Stomach (tissue), 4 donors: Measurements from ENCODE around the gene SLC4A2.

Experiments used
- CTCF ChIP-seq, 7 experiments: fragments of 450-650 bp in 4 of 7; fragments of 200-600 bp in 3 of 7; sonication (generic) in 3 of 7; IDR thresholded peaks; one replicate each; pipeline ENCODE4 v1.5.1; 2016 to 2019; ENCODE audit warnings: antibody characterized with exemption in 7 of 7, control low read depth in 2 of 7, mild to moderate bottlenecking in 1 of 7
- EP300 ChIP-seq: sonication (generic); formaldehyde crosslinking; IDR thresholded peaks from one replicate; pipeline ENCODE4 v1.6.1; 2017; ENCODE audit warnings: antibody characterized with exemption
- POLR2A ChIP-seq, 4 donors: fragments of 450-650 bp; IDR thresholded peaks; one replicate each; pipeline ENCODE4 v1.6.1; 2016; ENCODE audit warnings: antibody characterized with exemption in 4 of 4, control low read depth in 2 of 4, mild to moderate bottlenecking in 1 of 4, moderate library complexity in 1 of 4
- POLR2AphosphoS5 ChIP-seq, 3 donors: sonication (generic); formaldehyde crosslinking; IDR thresholded peaks; one replicate each; pipeline ENCODE4 v1.6.1; 2016; ENCODE audit warnings: antibody characterized with exemption in 3 of 3

GRCh38 chr7:151116603-151117440 lies 57.4 kb downstream of the SLC4A2 start:
- TF ChIP-seq CTCF (IDR thresholded peaks at IDR 0.05) (no peak), POLR2A (IDR thresholded peaks at IDR 0.05) (no peak), EP300 (no peak), POLR2AphosphoS5 (IDR thresholded peaks at IDR 0.05) (no peak)
